GM19043 (cell line): ENCODE measurements around the gene ABCB6.
"Not testable (repeated sequence)": the region's sequence is repeated elsewhere in the genome, so short reads cannot be mapped to it uniquely, and the experiment has no call there.

ENCODE experiments used
- ATAC-seq: cut with Tn5 transposase; IDR thresholded peaks from one replicate; pipeline ENCODE4 v1.9.1; 2021; ENCODE audit warnings: low read depth; ENCODE audit not compliant: unreplicated experiment

The ABCB6 gene

GRCh38 chr2:219218732-219219701, at the start of gene ABCB6:
ABCB6 (minus strand) TSS chr2:219218958; CDS start chr2:219218673, 285 bp downstream.
- peak; percentile 76 for ATAC-seq

- no peak for ATAC-seq
Observed at GRCh38 chr2:219268294-219268693, 49.5 kb upstream of the ABCB6 start.

- ATAC-seq, result no peak
Observed at GRCh38 chr2:219266886-219267285, 48.1 kb upstream of the ABCB6 start.

GRCh38 chr2:219266232-219266631, 47.5 kb upstream of the ABCB6 start:
- no peak for ATAC-seq

GRCh38 chr2:219261024-219261855, 42.5 kb upstream of the ABCB6 start:
- ATAC-seq, result no peak

GRCh38 chr2:219258942-219259341, 40.2 kb upstream of the ABCB6 start:
- not testable (repeated sequence) for ATAC-seq

GRCh38 chr2:219254590-219255201, 35.9 kb upstream of the ABCB6 start:
- peak; percentile 32 for ATAC-seq

- ATAC-seq, result peak; percentile 40
Observed at GRCh38 chr2:219253753-219254589, 35.2 kb upstream of the ABCB6 start, which contains the start of gene TUBA4A. TUBA4A (minus strand) TSS chr2:219253918; CDS start chr2:219253858, 60 bp downstream.

- no peak for ATAC-seq
Observed at GRCh38 chr2:219252900-219253752, 34.4 kb upstream of the ABCB6 start, which contains the start of gene TUBA4B. TUBA4B (plus strand) TSS chr2:219253243; CDS start chr2:219253408, 165 bp downstream.

- ATAC-seq, result no peak
Observed at GRCh38 chr2:219252570-219252899, 33.8 kb upstream of the ABCB6 start.

- no peak for ATAC-seq
Observed at GRCh38 chr2:219252084-219252483, 33.3 kb upstream of the ABCB6 start.

GRCh38 chr2:219251656-219252055, 32.9 kb upstream of the ABCB6 start:
- no peak for ATAC-seq

- ATAC-seq, result no peak
Observed at GRCh38 chr2:219250049-219250781, 31.5 kb upstream of the ABCB6 start.

GRCh38 chr2:219249203-219249980, 30.6 kb upstream of the ABCB6 start:
- ATAC-seq, result peak; percentile 41

GRCh38 chr2:219248845-219249202, 30.1 kb upstream of the ABCB6 start:
- ATAC-seq, result no peak

GRCh38 chr2:219247678-219248642, 29.2 kb upstream of the ABCB6 start:
- ATAC-seq, result no peak
